ENCODE results near the gene CNNM4. TPM values are rescaled to one million over a fixed set of nuclear protein-coding genes. Genes with fewer than 3 reads are reported as not detected.

The CNNM4 gene
- total and polyA plus RNA-seq, 2 of the 4 experiments (the other 2 are of a cell fraction) = 2.0 to 4.1 TPM

DNA sequence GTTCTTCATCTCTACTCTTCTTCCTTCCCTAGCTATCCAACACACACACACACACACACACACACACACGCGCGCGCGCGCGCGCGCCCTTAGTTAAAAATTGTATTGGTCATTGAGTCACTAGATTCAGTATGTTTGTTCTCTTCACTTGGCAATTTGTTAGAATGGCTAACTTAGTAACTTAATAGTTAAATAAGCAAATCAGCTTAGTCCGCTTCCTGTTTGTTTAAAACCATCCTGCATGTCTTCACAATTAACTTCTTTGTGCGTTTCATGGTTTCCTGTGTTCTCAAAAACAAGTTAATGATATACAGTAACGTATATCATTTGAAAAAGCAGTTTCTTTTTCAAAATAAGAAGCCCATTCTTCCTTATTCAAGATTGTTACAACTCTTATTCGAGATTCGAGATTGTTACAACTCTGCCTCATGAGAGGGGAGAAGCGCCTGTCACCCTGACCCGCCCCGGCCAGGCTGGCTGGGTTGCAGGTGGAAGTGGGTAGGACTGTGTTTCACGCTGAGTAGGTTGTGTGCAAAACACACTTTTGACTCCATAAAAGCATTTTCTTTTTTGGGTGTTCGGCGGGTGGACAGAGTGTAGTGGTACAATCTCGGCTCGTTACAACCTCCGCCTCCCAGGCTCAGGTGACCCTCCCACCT lies 45.9 kb downstream of the CNNM4 start:
- WGBS, 2 experiments (ENCODE audit: extremely low coverage in 2 of 2, insufficient read length in 1 of 2) = 100% methylated on average over 2 of the region's 23 CpGs; no CpG with 5 or more reads in 1 of the 2 experiments
- POLR2A ChIA-PET (ENCODE audit: unreplicated experiment) = no interaction called here
- Histone ChIP-seq H3K14ac (replicated peaks; ENCODE audit: low read depth, low read length) (no peak overlapping the region), H3K23ac (ENCODE audit: low read depth, low read length) (no peak overlapping the region), H3K9ac (ENCODE audit: low read depth, low read length) (no peak overlapping the region), H4K20me1 (ENCODE audit: insufficient read depth, low read length) (no peaks in the 10 kb centered on the region), H2BK5ac (ENCODE audit: low read depth, low read length, poor library complexity, severe bottlenecking) (no peak overlapping the region), H2AFZ (replicated peaks; ENCODE audit: low read length, poor library complexity) (no peak overlapping the region), H3K79me1 (ENCODE audit: low read depth in 1 of 2, low read length in 2 of 2) (no peaks in the 10 kb centered on the region), H3K36me3 (ENCODE audit: control insufficient read depth, insufficient read depth, low read length) (peaks cover 1% of the 10 kb centered on the region; the same call in 1 of the 2 replicates), H2BK20ac (ENCODE audit: low read depth, low read length) (no peak overlapping the region), H3K4ac (ENCODE audit: low read depth, low read length) (no peak overlapping the region), H3K56ac (ENCODE audit: extremely low read depth, insufficient read depth, low read length) (no peak overlapping the region), H2BK15ac (ENCODE audit: low read depth, low read length) (no peak overlapping the region), H3K27ac (ENCODE audit: insufficient read depth, low read length) (no peak overlapping the region), H3K4me3 (ENCODE audit: insufficient read depth, low read depth, low read length) (no peak overlapping the region), H3K27me3 (ENCODE audit: control insufficient read depth, insufficient read depth, low read length) (no peaks in the 10 kb centered on the region), H3K4me1 (ENCODE audit: control insufficient read depth, insufficient read depth, low read length) (peaks cover 2% of the 10 kb centered on the region; the same call in 1 of the 2 replicates), H3K4me2 (ENCODE audit: low read depth, low read length) (no peak overlapping the region), H2AK5ac (ENCODE audit: low read depth, low read length) (no peak overlapping the region), H3K18ac (ENCODE audit: low read depth, low read length) (no peak overlapping the region), H4K8ac (ENCODE audit: low read depth in 2 of 2, low read length in 2 of 2) (no peak overlapping the region), H3K9me1 (ENCODE audit: insufficient read depth, low read length) (peaks cover 4% of the 10 kb centered on the region; the same call in 1 of the 2 replicates), H2AK9ac (replicated peaks; ENCODE audit: low read depth, low read length, poor library complexity) (no peak overlapping the region), H3K9me3 (ENCODE audit: control insufficient read depth, insufficient read depth, low read length) (no peaks in the 10 kb centered on the region), H4K5ac (ENCODE audit: low read depth, low read length) (no peak overlapping the region), H4K91ac (ENCODE audit: insufficient read depth, low read depth, low read length) (no peak overlapping the region), H2BK120ac (ENCODE audit: low read depth, low read length) (no peak overlapping the region)
- DNase-seq (peak; percentile 43), ATAC-seq (ENCODE audit: low read depth) (no peak)
- dilution Hi-C loops (cut with HindIII; ENCODE audit: low sequenced_read_pairs, unreplicated experiment) (no loop called here), intact Hi-C loops (cut with micrococcal nuclease) (no loop called here), in situ Hi-C loops (cut with MboI; ENCODE audit: low sequenced_read_pairs) (no loop called here)
- BruUV-seq (replicated peaks) = no TSS peak
- CTCF ChIA-PET = interaction anchor here (0.7 kb wide), 1 partner anchor 169 kb away, joined by 3 read pairs; no protein-coding TSS in a partner anchor
- TF ChIP-seq CEBPB (IDR thresholded peaks at IDR 0.05; ENCODE audit: low read depth, low read length) = no peak
- TF ChIP-seq RCOR1 (IDR thresholded peaks at IDR 0.05; ENCODE audit: insufficient replicate concordance, low read length) = no peak
- TF ChIP-seq ELK1 (IDR thresholded peaks at IDR 0.05; ENCODE audit: borderline replicate concordance, low read depth, low read length) = no peak
- no peak for TF ChIP-seq BHLHE40 (IDR thresholded peaks at IDR 0.05; ENCODE audit: low read depth, low read length)
- no peak for TF ChIP-seq USF2 (IDR thresholded peaks at IDR 0.05; ENCODE audit: low read depth, low read length)
- no peak for TF ChIP-seq FOS (IDR thresholded peaks at IDR 0.05; ENCODE audit: low read depth, low read length)
- TF ChIP-seq MAZ (IDR thresholded peaks at IDR 0.05; ENCODE audit: borderline replicate concordance, low read depth, low read length) = no peak
- TF ChIP-seq RFX5 (IDR thresholded peaks at IDR 0.05; ENCODE audit: low read depth, low read length) = no peak
- TF ChIP-seq CHD1 (IDR thresholded peaks at IDR 0.05; ENCODE audit: low read depth, low read length) = no peak
- no peak for TF ChIP-seq SMC3 (IDR thresholded peaks at IDR 0.05; ENCODE audit: low read depth, low read length)
- TF ChIP-seq MXI1 (IDR thresholded peaks at IDR 0.05; ENCODE audit: borderline replicate concordance, low read depth, low read length) = no peak
- no peak for TF ChIP-seq MAFK (IDR thresholded peaks at IDR 0.05; ENCODE audit: low read depth, low read length)
- TF ChIP-seq CTCF (conservative IDR thresholded peaks at IDR 0.05; ENCODE audit: low read depth, low read length) = no peak
- no peak for TF ChIP-seq RAD21 (IDR thresholded peaks at IDR 0.05; ENCODE audit: low read length)
- TF ChIP-seq NFE2L2 (IDR thresholded peaks at IDR 0.05; ENCODE audit: low read depth, low read length) = no peak
- no peak for TF ChIP-seq POLR2A (IDR thresholded peaks at IDR 0.05; ENCODE audit: low read depth, low read length)
